Stimulated activated CD8-positive, alpha-beta memory T cell treated with anti-CD3 and anti-CD28 coated beads, Interleukin-2, amount 100 ng/mL, for 1 hour (primary cell): Measurements from ENCODE around the gene EPHA10.
A peak's percentile ranks its signal among the peaks of the same experiment; 100 is the strongest.
"Not testable (repeated sequence)": the region's sequence is repeated elsewhere in the genome, so short reads cannot be mapped to it uniquely, and the experiment has no call there.

ENCODE experiments used
- DNase-seq, 2 donors: peaks; one replicate each; pipeline ENCODE4 v3.0.0-alpha.2; 2020; ENCODE audit warnings: low read depth in 2 of 2

Gene EPHA10

GRCh38 chr1:37716321-37716720, 48.6 kb downstream of the EPHA10 start:
- DNase-seq, result no peak

- DNase-seq, result no peak
Observed at GRCh38 chr1:37714689-37715088, 50.2 kb downstream of the EPHA10 start.

- DNase-seq, result no peak
Observed at GRCh38 chr1:37714226-37714625, 50.7 kb downstream of the EPHA10 start.

GRCh38 chr1:37708471-37708870, 56.4 kb downstream of the EPHA10 start:
- no peak for DNase-seq

- no peak for DNase-seq
Observed at GRCh38 chr1:37705399-37705798, 59.5 kb downstream of the EPHA10 start.

- DNase-seq, result no peak
Observed at GRCh38 chr1:37704966-37705365, 60.0 kb downstream of the EPHA10 start.

GRCh38 chr1:37703061-37703460, 61.9 kb downstream of the EPHA10 start:
- no peak for DNase-seq

GRCh38 chr1:37701051-37701450, 63.9 kb downstream of the EPHA10 start:
- DNase-seq, result no peak

GRCh38 chr1:37699147-37699546, 65.8 kb downstream of the EPHA10 start:
- DNase-seq, result no peak

- no peak for DNase-seq
Observed at GRCh38 chr1:37697737-37698136, 67.2 kb downstream of the EPHA10 start.

- no peak for DNase-seq
Observed at GRCh38 chr1:37697090-37697489, 67.8 kb downstream of the EPHA10 start.

GRCh38 chr1:37692834-37693175, 72.1 kb downstream of the EPHA10 start:
- DNase-seq, result no peak

- peak; percentile 97 to 98 for DNase-seq
Observed at GRCh38 chr1:37692078-37692833, 72.7 kb downstream of the EPHA10 start, which contains the start of gene CDCA8. Gene CDCA8 (plus strand): TSS chr1:37692516. CDS start chr1:37692691, 175 bp downstream.

- no peak for DNase-seq
Observed at GRCh38 chr1:37691497-37692077, 73.3 kb downstream of the EPHA10 start.

GRCh38 chr1:37688926-37689325, 76.0 kb downstream of the EPHA10 start:
- DNase-seq, result no peak

- DNase-seq, result not testable (repeated sequence)
Observed at GRCh38 chr1:37687764-37688163, 77.2 kb downstream of the EPHA10 start.

GRCh38 chr1:37685722-37686121, 79.2 kb downstream of the EPHA10 start:
- DNase-seq, result no peak

- not testable (repeated sequence) for DNase-seq
Observed at GRCh38 chr1:37684182-37684581, 80.7 kb downstream of the EPHA10 start.

- DNase-seq, result peak; percentile 49 to 60
Observed at GRCh38 chr1:37682334-37682987, 82.5 kb downstream of the EPHA10 start.

GRCh38 chr1:37680933-37681332, 84.0 kb downstream of the EPHA10 start:
- no peak for DNase-seq

- DNase-seq, result no peak
Observed at GRCh38 chr1:37677808-37678207, 87.1 kb downstream of the EPHA10 start.

- DNase-seq, result no peak
Observed at GRCh38 chr1:37677143-37677439, 87.8 kb downstream of the EPHA10 start.
